ENCODE results near the gene PRRX1.

- TF ChIP-seq CTCF (conservative IDR thresholded peaks at IDR 0.05) (no peak), ZFX (IDR thresholded peaks at IDR 0.05) (no peak)
Measured at GRCh38 chr1:170664093-170664827, at the start of gene PRRX1.
